Uterus (tissue), 4 donors: ENCODE results near the gene TMEM270. TPM values are rescaled to one million over a fixed set of nuclear protein-coding genes. Genes with fewer than 3 reads are reported as not detected.
A peak's percentile ranks its signal among the peaks of the same experiment; 100 is the strongest.

Experiments used
- DNase-seq, 2 donors: peaks; one replicate each; pipeline ENCODE4 v3.0.0-alpha.2; 2019 to 2020
- H3K27ac ChIP-seq, 2 donors: fragments of 200-600 bp; sonication (generic); 1 replicate in 1 of 2; 2 replicates in 1 of 2; pipeline ENCODE4 v1.5.1; 2016 to 2018
- H3K27me3 ChIP-seq, 2 donors: fragments of 200-600 bp; sonication (generic); one replicate each; pipeline ENCODE4 v1.5.1; 2018 to 2019; ENCODE audit warnings: control low read depth in 1 of 2
- H3K36me3 ChIP-seq, 2 donors: fragments of 200-600 bp; sonication (generic); one replicate each; pipeline ENCODE4 v1.5.1; 2019; ENCODE audit warnings: control low read depth in 1 of 2
- H3K4me1 ChIP-seq, 2 donors: fragments of 200-600 bp; sonication (generic); one replicate each; pipeline ENCODE4 v1.5.1; 2018 to 2019; ENCODE audit warnings: control low read depth in 1 of 2
- H3K4me3 ChIP-seq, 2 donors: fragments of 200-600 bp; sonication (generic); 1 replicate in 1 of 2; 2 replicates in 1 of 2; pipeline ENCODE4 v1.5.1; 2018 to 2019; ENCODE audit warnings: mild to moderate bottlenecking in 1 of 2
- H3K9me3 ChIP-seq, 2 donors: fragments of 200-600 bp; sonication (generic); one replicate each; pipeline ENCODE4 v1.5.1; 2019; ENCODE audit warnings: control low read depth in 1 of 2
- CTCF ChIP-seq, 4 experiments: fragments of 200-600 bp in 2 of 4; fragments of 450-650 bp in 2 of 4; sonication (generic) in 2 of 4; IDR thresholded peaks; one replicate each; pipeline ENCODE4 v1.5.1; 2016 to 2019; ENCODE audit warnings: antibody characterized with exemption in 4 of 4, mild to moderate bottlenecking in 2 of 4, moderate library complexity in 1 of 4
- POLR2A ChIP-seq, 2 donors: fragments of 450-650 bp; IDR thresholded peaks; one replicate each; pipeline ENCODE4 v1.6.1; 2016; ENCODE audit warnings: antibody characterized with exemption in 2 of 2, mild to moderate bottlenecking in 1 of 2, moderate library complexity in 1 of 2
- intact Hi-C: fragments of 100-400 bp; cut with DNase I; formaldehyde crosslinking; loops from one replicate; pipeline ENCODE4 v1.15.1; 2023; ENCODE audit warnings: low total_unique reads
- total RNA-seq, 4 donors: library from RNA; depleted of rRNA in 3 of 4; stranded (reverse); fragments of >200 nt in 3 of 4; gene quantifications; one replicate each; pipeline versions ENCODE4 v1.1.0 to v1.2.4, GENCODE V29; 2014 to 2023
- donor health status: DM: yes; HTN: yes; CAD: no.

The TMEM270 gene
- total RNA-seq, 4 donors from 2014 or later, result 1.1 TPM; not detected in 3

DNA sequence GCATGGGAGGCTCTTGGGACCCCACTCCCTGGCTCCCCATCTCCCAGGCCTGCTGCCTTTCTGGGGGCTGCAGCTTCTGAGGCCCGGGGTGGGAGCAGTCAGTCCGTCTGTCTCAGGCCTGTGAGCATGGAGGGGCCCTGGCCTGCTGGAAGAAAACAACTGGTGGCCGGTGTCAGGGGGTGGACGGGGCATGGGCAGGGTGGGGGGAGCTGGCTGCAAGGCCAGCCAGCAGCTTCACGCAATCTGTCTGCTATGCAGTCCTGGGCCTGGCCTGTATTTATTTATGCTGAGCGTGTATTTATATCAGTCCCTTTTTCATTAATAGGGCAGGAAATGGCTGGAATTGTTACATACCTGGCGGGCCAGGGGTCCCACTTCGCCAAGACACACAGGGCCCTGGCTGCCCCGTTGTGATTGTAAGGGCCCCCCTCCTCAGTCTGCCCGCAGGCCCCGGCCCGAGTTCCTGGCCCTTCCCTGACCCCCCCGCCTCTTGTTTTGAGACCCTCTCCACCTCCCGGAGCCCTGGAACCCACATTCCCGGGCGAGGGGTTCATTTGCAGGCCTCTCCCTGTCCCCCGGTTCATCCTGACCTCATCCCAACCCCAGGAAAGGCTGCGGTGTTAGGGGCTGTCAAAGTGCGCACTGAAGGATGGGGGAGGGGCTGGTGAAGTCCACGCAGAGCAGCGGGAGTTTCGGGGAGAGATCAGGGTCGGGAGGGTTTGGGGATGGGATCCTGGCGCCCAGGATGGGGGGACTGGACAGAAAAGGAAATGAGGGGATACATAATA is 8.2 kb downstream of the TMEM270 start:
- no peak for DNase-seq
- Histone ChIP-seq H3K9me3 (no peaks in the 10 kb centered on the region), H3K27me3 (no peaks in the 10 kb centered on the region), H3K4me1 (no peaks in the 10 kb centered on the region), H3K4me3 (no peak overlapping the region), H3K36me3 (no peaks in the 10 kb centered on the region), H3K27ac (no peak overlapping the region)
- intact Hi-C loops, result loop anchor here (5.0 kb wide), 1 partner anchor 153 kb away; no protein-coding TSS in a partner anchor
- no peak for TF ChIP-seq CTCF (IDR thresholded peaks at IDR 0.05)
- TF ChIP-seq POLR2A (IDR thresholded peaks at IDR 0.05), result no peak

DNA sequence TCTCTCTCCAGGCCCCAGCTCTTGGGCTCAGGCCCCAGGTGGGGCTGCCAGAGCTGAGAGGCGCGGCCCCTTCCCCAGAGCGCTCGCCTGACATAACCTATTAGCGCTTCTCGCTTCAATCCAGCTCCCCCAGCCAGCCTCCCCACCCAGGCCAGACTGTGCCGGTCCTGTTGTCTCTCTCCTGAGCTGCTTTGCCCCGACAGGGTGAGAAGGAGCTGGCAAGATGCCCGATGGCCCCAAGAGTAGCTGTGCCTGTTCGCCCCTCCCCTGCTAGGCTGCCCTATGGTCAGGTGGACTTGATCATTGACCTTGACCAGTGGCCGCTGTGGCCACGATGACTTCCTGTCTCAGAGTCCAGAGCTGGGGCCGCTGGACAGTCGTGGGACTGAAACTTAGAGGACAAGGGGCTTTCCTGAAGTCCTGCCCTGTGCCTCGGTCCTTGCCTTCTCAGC is 9.1 kb downstream of the TMEM270 start:
- no peaks in the 10 kb centered on the region for H3K4me1 ChIP-seq
- no peak overlapping the region for H3K27ac ChIP-seq
- TF ChIP-seq CTCF (IDR thresholded peaks at IDR 0.05) (no peak), POLR2A (IDR thresholded peaks at IDR 0.05) (no peak)
- no peaks in the 10 kb centered on the region for H3K9me3 ChIP-seq
- no peak overlapping the region for H3K4me3 ChIP-seq
- H3K27me3 ChIP-seq, result no peaks in the 10 kb centered on the region
- intact Hi-C loops, result no loop called here
- H3K36me3 ChIP-seq, result no peaks in the 10 kb centered on the region
- no peak for DNase-seq

- no peak overlapping the region for H3K27ac ChIP-seq
- no peak overlapping the region for H3K4me3 ChIP-seq
- H3K27me3 ChIP-seq, result no peaks in the 10 kb centered on the region
- intact Hi-C loops, result no loop called here
- TF ChIP-seq POLR2A (IDR thresholded peaks at IDR 0.05), result no peak
- no peak for TF ChIP-seq CTCF (IDR thresholded peaks at IDR 0.05)
- no peaks in the 10 kb centered on the region for H3K4me1 ChIP-seq
- H3K36me3 ChIP-seq, result no peaks in the 10 kb centered on the region
- H3K9me3 ChIP-seq, result no peaks in the 10 kb centered on the region
- DNase-seq, result peak in 1 of 2 donors; percentile 58
Measured at GRCh38 chr7:73871163-73872011, 10.4 kb downstream of the TMEM270 start.

- intact Hi-C loops, result no loop called here
- DNase-seq, result no peak
- Histone ChIP-seq H3K27ac (no peak overlapping the region), H3K27me3 (no peaks in the 10 kb centered on the region), H3K36me3 (no peaks in the 10 kb centered on the region), H3K4me1 (no peaks in the 10 kb centered on the region), H3K9me3 (no peaks in the 10 kb centered on the region), H3K4me3 (no peak overlapping the region)
- TF ChIP-seq CTCF (IDR thresholded peaks at IDR 0.05) (no peak), POLR2A (IDR thresholded peaks at IDR 0.05) (no peak)
Measured at GRCh38 chr7:73872056-73872908, 11.3 kb downstream of the TMEM270 start.
